Panc1 (cell line): ENCODE measurements around the gene AQP5. TPM values are rescaled to one million over a fixed set of nuclear protein-coding genes. Genes with fewer than 3 reads are reported as not detected.

Experiments used
- ATAC-seq: fragments of 200-7000 bp; cut with Tn5 transposase; 2 replicates; pipeline ENCODE4 v1.9.1; 2020; ENCODE audit warnings: mild to moderate bottlenecking, moderate library complexity
- BruUV-seq: library from RNA; stranded (reverse); fragments of 400-500 nt; replicated peaks from 2 replicates; lab custom pipeline; 2021; lab: Mats Ljungman, UMichigan
- CTCF ChIA-PET: fragments of 300-600 bp; sonication (Branson Sonifier 250); formaldehyde crosslinking; loops from one replicate; lab custom pipeline; 2022; ENCODE audit warnings: antibody characterized with exemption; lab: Charles Lee
- POLR2A ChIA-PET: fragments of 300-600 bp; sonication (Branson Sonifier 250); formaldehyde crosslinking; loops from one replicate; lab custom pipeline; 2022; ENCODE audit warnings: antibody characterized with exemption; lab: Charles Lee
- DNase-seq: peaks from one replicate; pipeline ENCODE4 v3.0.0-alpha.2; 2010; ENCODE audit warnings: low read depth, low spot score
- H3K27ac ChIP-seq: 2 replicates; pipeline ENCODE4 v1.5.1; 2011; ENCODE audit warnings: mild to moderate bottlenecking, low read length, inconsistent platforms
- H3K27me3 ChIP-seq: fragments of 200-500 bp; sonication (Bioruptor generic); 2 replicates; pipeline ENCODE4 v1.6.0; 2014; ENCODE audit warnings: low read length, inconsistent platforms; ENCODE audit not compliant: control insufficient read depth, insufficient read depth
- H3K36me3 ChIP-seq: fragments of 200-500 bp; sonication (Bioruptor generic); 2 replicates; pipeline ENCODE4 v1.5.1; 2014; ENCODE audit warnings: inconsistent platforms, mild to moderate bottlenecking, low read length, moderate library complexity; ENCODE audit not compliant: control insufficient read depth, insufficient read depth
- H3K4me1 ChIP-seq: 2 replicates; pipeline ENCODE4 v1.5.1; 2011; ENCODE audit warnings: inconsistent platforms, mild to moderate bottlenecking, low read length, moderate library complexity; ENCODE audit not compliant: control insufficient read depth, insufficient read depth
- H3K4me3 ChIP-seq, 2 experiments: 2 replicates each; pipeline ENCODE4 v1.5.1; 2011 to 2012; ENCODE audit warnings: low read depth in 2 of 2, low read length in 2 of 2, mild to moderate bottlenecking in 2 of 2, inconsistent platforms in 1 of 2, moderate library complexity in 1 of 2
- H3K9me3 ChIP-seq: fragments of 200-500 bp; sonication (Bioruptor generic); 2 replicates; pipeline ENCODE4 v1.5.1; 2014; ENCODE audit warnings: low read depth, mild to moderate bottlenecking, inconsistent platforms, low read length, moderate library complexity; ENCODE audit not compliant: control insufficient read depth, insufficient read depth
- POLR2AphosphoS5 ChIP-seq: IDR thresholded peaks from 2 replicates; pipeline ENCODE4 v1.6.1; 2012; ENCODE audit warnings: mild to moderate bottlenecking, low read depth, low read length, moderate library complexity
- REST ChIP-seq, 2 experiments: IDR thresholded peaks; 2 replicates each; pipeline ENCODE4 v1.6.1; 2011 to 2012; ENCODE audit warnings: low read depth in 2 of 2, control low read depth in 1 of 2, low read length in 1 of 2, mild to moderate bottlenecking in 1 of 2, moderate library complexity in 1 of 2; ENCODE audit not compliant: insufficient read depth in 1 of 2
- SIN3A ChIP-seq: IDR thresholded peaks from 2 replicates; pipeline ENCODE4 v1.6.1; 2012; ENCODE audit warnings: low read depth, mild to moderate bottlenecking, low read length, moderate library complexity, borderline replicate concordance; ENCODE audit not compliant: insufficient read depth
- TCF7L2 ChIP-seq: IDR thresholded peaks from 2 replicates; pipeline ENCODE4 v1.6.1; 2011; ENCODE audit warnings: mild to moderate bottlenecking, low read depth, low read length, inconsistent platforms
- in situ Hi-C: cut with HindIII; loops from 2 replicates; pipeline ENCODE4 v1.10.0; 2016; ENCODE audit warnings: low sequenced_read_pairs, low pct_unique_long_range_greater_than_20kb
- intact Hi-C: fragments of 100-400 bp; cut with micrococcal nuclease; formaldehyde crosslinking; loops from one replicate; pipeline ENCODE4 v1.10.0; 2022; ENCODE audit not compliant: unreplicated experiment
- total RNA-seq: library from RNA; stranded (reverse); gene quantifications from one replicate; pipeline ENCODE4 v1.2.1, GENCODE V29; 2021; ENCODE audit not compliant: unreplicated experiment
- TF ChIP-seq, protein P1 (sequence below): fragments of 450-650 bp; IDR thresholded peaks from 2 replicates; pipeline ENCODE4 v1.5.1; 2017; ENCODE audit warnings: mild to moderate bottlenecking

The AQP5 gene
- total RNA-seq, 1 experiment from 2014 or later: 0.72 TPM

DNA sequence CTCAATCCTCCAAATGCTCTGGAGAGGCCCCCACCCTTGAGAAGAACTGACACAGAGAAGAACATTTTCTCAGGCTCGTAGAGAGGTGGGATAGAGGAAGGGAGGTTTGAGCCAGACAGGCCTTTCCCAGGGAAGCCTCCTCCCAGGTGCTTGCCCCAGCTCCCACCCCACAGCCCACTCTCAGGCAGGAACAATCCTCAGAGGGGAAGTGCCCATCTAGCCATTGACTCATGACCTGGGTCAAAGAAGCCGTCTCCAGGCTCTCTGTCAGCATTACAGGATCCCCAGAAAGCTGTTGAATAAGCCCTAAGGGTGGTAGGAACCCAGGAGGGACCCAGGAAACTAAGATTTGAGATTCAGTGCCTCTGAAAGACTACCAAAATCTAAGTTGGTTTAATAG, 14.9 kb downstream of the AQP5 start:
- in situ Hi-C loops: no loop called here
- no peaks in the 10 kb centered on the region for H3K9me3 ChIP-seq
- intact Hi-C loops: no loop called here
- no peaks in the 10 kb centered on the region for H3K36me3 ChIP-seq
- TF ChIP-seq REST (IDR thresholded peaks at IDR 0.05; ENCODE audit: insufficient read depth in 1 of 2, low read depth in 2 of 2, low read length in 1 of 2) (no peak), SIN3A (no peak), TCF7L2 (no peak), POLR2AphosphoS5 (no peak)
- TF ChIP-seq, protein P1, sequence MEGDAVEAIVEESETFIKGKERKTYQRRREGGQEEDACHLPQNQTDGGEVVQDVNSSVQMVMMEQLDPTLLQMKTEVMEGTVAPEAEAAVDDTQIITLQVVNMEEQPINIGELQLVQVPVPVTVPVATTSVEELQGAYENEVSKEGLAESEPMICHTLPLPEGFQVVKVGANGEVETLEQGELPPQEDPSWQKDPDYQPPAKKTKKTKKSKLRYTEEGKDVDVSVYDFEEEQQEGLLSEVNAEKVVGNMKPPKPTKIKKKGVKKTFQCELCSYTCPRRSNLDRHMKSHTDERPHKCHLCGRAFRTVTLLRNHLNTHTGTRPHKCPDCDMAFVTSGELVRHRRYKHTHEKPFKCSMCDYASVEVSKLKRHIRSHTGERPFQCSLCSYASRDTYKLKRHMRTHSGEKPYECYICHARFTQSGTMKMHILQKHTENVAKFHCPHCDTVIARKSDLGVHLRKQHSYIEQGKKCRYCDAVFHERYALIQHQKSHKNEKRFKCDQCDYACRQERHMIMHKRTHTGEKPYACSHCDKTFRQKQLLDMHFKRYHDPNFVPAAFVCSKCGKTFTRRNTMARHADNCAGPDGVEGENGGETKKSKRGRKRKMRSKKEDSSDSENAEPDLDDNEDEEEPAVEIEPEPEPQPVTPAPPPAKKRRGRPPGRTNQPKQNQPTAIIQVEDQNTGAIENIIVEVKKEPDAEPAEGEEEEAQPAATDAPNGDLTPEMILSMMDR: no peak
- H3K4me1 ChIP-seq: peaks cover 12% of the 10 kb centered on the region; the same call in 1 of the 2 replicates
- BruUV-seq: no TSS peak
- no peak for ATAC-seq
- H3K4me3 ChIP-seq: no peak overlapping the region
- ChIA-PET CTCF (no interaction called here), POLR2A (no interaction called here)
- no peak overlapping the region for H3K27ac ChIP-seq
- H3K27me3 ChIP-seq: no peaks in the 10 kb centered on the region
- no peak for DNase-seq

DNA sequence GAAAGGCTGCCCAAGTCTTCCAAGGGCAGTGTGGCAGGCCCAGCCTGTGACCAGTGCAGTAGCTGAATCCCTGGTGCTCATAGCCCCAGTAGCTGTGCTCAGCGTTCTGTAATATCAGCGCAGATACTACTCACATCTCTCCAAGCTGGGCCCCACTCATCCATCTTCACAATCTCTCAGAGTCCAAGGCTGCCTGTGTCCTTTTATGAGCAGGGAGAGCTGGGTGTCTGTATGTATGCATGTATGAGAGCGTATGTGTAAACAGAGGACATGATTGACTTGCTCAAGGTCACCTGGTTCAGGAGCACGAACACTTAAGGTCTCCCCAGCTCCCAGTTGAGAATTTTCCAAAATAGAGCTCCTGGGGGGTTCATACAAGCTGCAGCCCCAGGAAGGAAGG, 16.5 kb downstream of the AQP5 start:
- BruUV-seq: no TSS peak
- Histone ChIP-seq H3K27me3 (no peaks in the 10 kb centered on the region), H3K4me3 (no peak overlapping the region), H3K27ac (no peak overlapping the region), H3K4me1 (peaks cover 4% of the 10 kb centered on the region; the same call in 1 of the 2 replicates), H3K9me3 (no peaks in the 10 kb centered on the region), H3K36me3 (no peaks in the 10 kb centered on the region)
- in situ Hi-C loops (no loop called here), intact Hi-C loops (no loop called here)
- CTCF ChIA-PET: no interaction called here
- DNase-seq: no peak
- POLR2A ChIA-PET: no interaction called here
- TF ChIP-seq REST (IDR thresholded peaks at IDR 0.05; ENCODE audit: insufficient read depth in 1 of 2, low read depth in 2 of 2, low read length in 1 of 2) (no peak), SIN3A (no peak), POLR2AphosphoS5 (no peak), TCF7L2 (no peak)
- TF ChIP-seq, protein P1: no peak
- no peak for ATAC-seq
